ENCODE results near the gene DACH2.

DACH2 gene

GRCh38 chrX:86329174-86329573 is 180.9 kb downstream of the DACH2 start:
- no peak for DNase-seq

GRCh38 chrX:86348669-86349068 is 200.4 kb downstream of the DACH2 start:
- DNase-seq, result no peak

- DNase-seq, result no peak
Observed at GRCh38 chrX:86349115-86349514, 200.9 kb downstream of the DACH2 start.

- DNase-seq, result no peak
Observed at GRCh38 chrX:86369847-86370630, 221.8 kb downstream of the DACH2 start.

GRCh38 chrX:86370927-86371326 is 222.7 kb downstream of the DACH2 start:
- no peak for DNase-seq

- DNase-seq, result no peak
Observed at GRCh38 chrX:86379209-86379608, 231.0 kb downstream of the DACH2 start.

- DNase-seq, result no peak
Observed at GRCh38 chrX:86383681-86384540, 235.7 kb downstream of the DACH2 start.

- no peak for DNase-seq
Observed at GRCh38 chrX:86407371-86407770, 259.1 kb downstream of the DACH2 start.

- no peak for DNase-seq
Observed at GRCh38 chrX:86421771-86422170, 273.5 kb downstream of the DACH2 start.

GRCh38 chrX:86436116-86436515 is 287.9 kb downstream of the DACH2 start:
- DNase-seq, result no peak

GRCh38 chrX:86455495-86455894 is 307.2 kb downstream of the DACH2 start:
- no peak for DNase-seq

- DNase-seq, result no peak
Observed at GRCh38 chrX:86460760-86461159, 312.5 kb downstream of the DACH2 start.

- no peak for DNase-seq
Observed at GRCh38 chrX:86504297-86504696, 356.0 kb downstream of the DACH2 start.

- DNase-seq, result no peak
Observed at GRCh38 chrX:86507331-86507730, 359.1 kb downstream of the DACH2 start.

GRCh38 chrX:86579777-86580176 is 431.5 kb downstream of the DACH2 start:
- DNase-seq, result no peak

GRCh38 chrX:86604607-86605006 is 456.4 kb downstream of the DACH2 start:
- DNase-seq, result no peak

- no peak for DNase-seq
Observed at GRCh38 chrX:86696951-86697350, 548.7 kb downstream of the DACH2 start.

GRCh38 chrX:86711531-86712180 is 563.4 kb downstream of the DACH2 start:
- no peak for DNase-seq

GRCh38 chrX:86714441-86714840 is 566.2 kb downstream of the DACH2 start:
- no peak for DNase-seq

- no peak for DNase-seq
Observed at GRCh38 chrX:86724277-86724676, 576.0 kb downstream of the DACH2 start.

GRCh38 chrX:86747091-86747490 is 598.8 kb downstream of the DACH2 start:
- no peak for DNase-seq

GRCh38 chrX:86805241-86805640 is 657.0 kb downstream of the DACH2 start:
- no peak for DNase-seq

- DNase-seq, result no peak
Observed at GRCh38 chrX:86806786-86807185, 658.5 kb downstream of the DACH2 start.

GRCh38 chrX:86809651-86810050 is 661.4 kb downstream of the DACH2 start:
- DNase-seq, result no peak

Measured in effector CD4-positive, alpha-beta T cell (primary cell).